Frontal cortex (tissue), 4 donors: ENCODE results near the gene RHOT1. TPM values are rescaled to one million over a fixed set of nuclear protein-coding genes. Genes with fewer than 3 reads are reported as not detected.
"Not testable (repeated sequence)": the region's sequence is repeated elsewhere in the genome, so short reads cannot be mapped to it uniquely, and the experiment has no call there.

Source experiments
- DNase-seq, 2 donors: peaks; one replicate each; pipeline ENCODE4 v3.0.0; 2012; ENCODE audit warnings: low spot score in 2 of 2
- FAIRE-seq: peaks from 2 replicates; lab custom pipeline; 2012; peaks lifted over from hg19 to GRCh38; lab: Jason Lieb, UNC
- total RNA-seq: library from RNA; depleted of rRNA; stranded (reverse); fragments of >200 nt; gene quantifications from one replicate; pipeline ENCODE4 v1.2.3, GENCODE V29; 2014
- donor health status: control.
- donor health status: control.
- donor health status: control.

Gene RHOT1
- total RNA-seq, 1 donor from 2014 or later = 156 TPM

- FAIRE-seq (no peak), DNase-seq (no peak)
Measured at GRCh38 chr17:32120716-32121115, 21.6 kb upstream of the RHOT1 start.

GRCh38 chr17:32123782-32124181, 18.5 kb upstream of the RHOT1 start:
- FAIRE-seq (no peak), DNase-seq (no peak)

GRCh38 chr17:32124985-32125847, 17.1 kb upstream of the RHOT1 start:
- DNase-seq (no peak), FAIRE-seq (no peak)

- FAIRE-seq = no peak
- no peak for DNase-seq
Measured at GRCh38 chr17:32125848-32126153, 16.5 kb upstream of the RHOT1 start.

- FAIRE-seq = no peak
- no peak for DNase-seq
Measured at GRCh38 chr17:32126325-32126724, 16.0 kb upstream of the RHOT1 start.

- DNase-seq (no peak), FAIRE-seq (no peak)
Measured at GRCh38 chr17:32126746-32127145, 15.6 kb upstream of the RHOT1 start.

GRCh38 chr17:32127158-32127897, 15.0 kb upstream of the RHOT1 start:
- no peak for FAIRE-seq

GRCh38 chr17:32128470-32128869, 13.8 kb upstream of the RHOT1 start:
- not testable (repeated sequence) for DNase-seq, FAIRE-seq

More at GRCh38 chr17:32127158-32127897, 15.0 kb upstream of the RHOT1 start:
- DNase-seq = peak; percentile 43 to 76

GRCh38 chr17:32135497-32136117, 6.7 kb upstream of the RHOT1 start:
- DNase-seq, FAIRE-seq: not testable (repeated sequence)

- no peak for DNase-seq
- FAIRE-seq = no peak
Measured at GRCh38 chr17:32136856-32137255, 5.4 kb upstream of the RHOT1 start.

- not testable (repeated sequence) for DNase-seq, FAIRE-seq
Measured at GRCh38 chr17:32139504-32139903, 2.8 kb upstream of the RHOT1 start.

- DNase-seq = peak; percentile 44 to 47
- FAIRE-seq = no peak
Measured at GRCh38 chr17:32141258-32141657, 1.0 kb upstream of the RHOT1 start.

GRCh38 chr17:32141679-32142037, 644 bp upstream of the RHOT1 start:
- FAIRE-seq (no peak), DNase-seq (no peak)

GRCh38 chr17:32142857-32143526, 690 bp downstream of the RHOT1 start:
- no peak for FAIRE-seq
- no peak for DNase-seq

- no peak for FAIRE-seq
Measured at GRCh38 chr17:32143527-32143870, 1.2 kb downstream of the RHOT1 start.

GRCh38 chr17:32144442-32144841, 2.1 kb downstream of the RHOT1 start:
- not testable (repeated sequence) for FAIRE-seq, DNase-seq

More at GRCh38 chr17:32143527-32143870, 1.2 kb downstream of the RHOT1 start:
- no peak for DNase-seq

- no peak for FAIRE-seq
- DNase-seq = no peak
Measured at GRCh38 chr17:32148351-32148750, 6.0 kb downstream of the RHOT1 start.

- DNase-seq (no peak), FAIRE-seq (no peak)
Measured at GRCh38 chr17:32150358-32150757, 8.1 kb downstream of the RHOT1 start.

- FAIRE-seq (no peak), DNase-seq (no peak)
Measured at GRCh38 chr17:32152130-32152529, 9.8 kb downstream of the RHOT1 start.

- DNase-seq (no peak), FAIRE-seq (no peak)
Measured at GRCh38 chr17:32155896-32156295, 13.6 kb downstream of the RHOT1 start.
